Fibroblast of mammary gland (primary cell): ENCODE results near the gene TMC4.

ENCODE experiments used
- DNase-seq: peaks from one replicate; pipeline ENCODE4 v3.0.0-alpha.2; 2010; ENCODE audit warnings: low read depth
- H3K4me3 ChIP-seq: 2 replicates; pipeline ENCODE4 v1.5.1; 2011; ENCODE audit warnings: low read depth, mild to moderate bottlenecking, low read length, moderate library complexity; ENCODE audit not compliant: control insufficient read depth
- CTCF ChIP-seq: conservative IDR thresholded peaks from 2 replicates; pipeline ENCODE4 v1.5.1; 2011; ENCODE audit warnings: low read depth, low read length, inconsistent platforms; ENCODE audit not compliant: control insufficient read depth, insufficient read depth

TMC4 gene

GRCh38 chr19:54145541-54146158 is 27.3 kb downstream of the TMC4 start:
- TF ChIP-seq CTCF: no peak
- no peak overlapping the region for H3K4me3 ChIP-seq
- DNase-seq: no peak

DNA sequence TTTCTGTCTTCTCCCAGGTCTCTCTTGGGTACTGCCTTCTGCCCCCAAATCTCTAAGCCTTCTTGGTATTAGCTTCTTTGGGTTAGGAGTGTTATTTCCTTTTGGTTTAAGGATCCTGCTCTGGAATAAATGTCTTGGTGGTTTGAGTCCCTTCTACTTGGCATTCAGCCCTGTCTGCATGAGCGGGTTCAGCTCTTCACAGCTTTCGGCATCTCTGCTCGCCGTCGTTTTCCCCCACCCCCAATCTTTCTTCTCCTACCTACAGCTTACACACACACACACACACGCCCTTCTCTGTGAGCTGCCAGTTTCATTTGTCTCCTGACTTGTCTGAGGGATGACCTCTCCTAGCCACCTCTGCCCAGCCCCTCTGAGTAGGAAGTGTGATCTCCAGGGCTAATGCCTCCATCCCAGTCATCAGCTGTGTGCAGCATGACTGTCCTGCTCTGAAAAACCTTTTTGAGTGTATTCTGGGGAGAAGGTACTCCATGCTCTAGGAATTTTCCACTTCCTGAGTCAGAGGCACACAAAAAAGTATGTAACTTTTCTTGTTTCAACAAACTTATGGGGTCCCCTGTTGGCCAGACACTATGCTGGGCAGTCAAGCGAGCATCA is 30.7 kb downstream of the TMC4 start:
- no peak overlapping the region for H3K4me3 ChIP-seq
- TF ChIP-seq CTCF: no peak
- DNase-seq: no peak

DNA sequence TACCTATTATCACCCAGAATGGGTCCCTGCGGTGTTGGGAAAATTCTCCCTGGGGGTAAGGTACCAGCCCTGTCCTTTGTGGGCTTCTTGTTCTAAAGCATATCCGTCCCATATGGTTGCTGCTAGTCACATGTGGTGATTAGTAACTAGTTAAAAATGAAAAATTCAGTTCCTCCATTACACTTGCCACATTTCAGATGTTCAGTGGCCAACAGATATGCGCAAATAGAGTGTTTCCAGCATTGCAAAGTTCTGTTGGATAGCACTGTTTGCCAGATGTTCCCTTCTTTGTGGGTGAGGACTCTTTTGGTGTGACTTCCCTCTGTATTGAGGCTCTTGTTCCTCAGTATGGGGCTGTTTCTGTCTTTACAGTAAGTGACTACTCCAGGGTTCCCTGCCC is 31.6 kb downstream of the TMC4 start:
- no peak overlapping the region for H3K4me3 ChIP-seq
- DNase-seq: peak; percentile 79
- TF ChIP-seq CTCF: no peak

DNA sequence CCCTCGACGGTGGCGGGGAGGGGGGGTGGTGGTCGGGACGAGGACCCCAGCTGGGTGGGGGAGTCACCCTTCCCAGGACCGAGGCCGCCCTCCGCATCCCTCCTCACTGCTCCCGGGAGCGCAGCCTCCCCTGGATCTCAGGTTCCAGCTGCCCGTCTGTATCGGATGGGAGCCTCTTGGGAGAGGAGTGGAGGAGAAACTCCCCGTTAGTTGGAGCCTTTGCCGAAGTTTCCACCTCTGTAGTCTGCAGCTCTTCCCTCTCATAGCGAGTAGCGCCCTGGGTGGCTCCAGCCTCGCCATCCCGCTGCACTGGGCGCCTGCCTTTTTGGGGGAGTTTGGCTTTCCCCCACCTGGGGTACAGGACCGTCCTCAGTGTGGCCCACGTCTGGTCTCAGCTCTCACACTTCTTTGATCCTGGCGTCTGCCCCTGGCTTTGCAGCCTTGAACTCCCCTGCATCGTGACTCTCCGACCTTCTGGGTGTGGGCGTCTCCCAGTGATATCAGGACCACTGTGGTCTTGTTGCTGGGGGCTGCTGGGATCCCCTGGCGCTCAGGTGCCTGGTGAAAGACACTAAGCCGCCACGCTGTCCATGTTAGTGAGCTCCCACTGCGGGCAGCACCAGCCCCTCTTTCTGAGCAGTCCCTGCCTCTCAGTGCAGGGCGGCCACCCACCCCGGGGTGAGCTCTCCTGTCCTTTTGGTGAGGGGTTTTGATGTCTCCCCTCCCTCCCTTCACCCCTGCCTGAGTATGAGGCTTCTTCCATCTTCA is 34.3 kb downstream of the TMC4 start:
- no peak for DNase-seq
- peak overlapping the region; percentile 68 for H3K4me3 ChIP-seq
- TF ChIP-seq CTCF: no peak

DNA sequence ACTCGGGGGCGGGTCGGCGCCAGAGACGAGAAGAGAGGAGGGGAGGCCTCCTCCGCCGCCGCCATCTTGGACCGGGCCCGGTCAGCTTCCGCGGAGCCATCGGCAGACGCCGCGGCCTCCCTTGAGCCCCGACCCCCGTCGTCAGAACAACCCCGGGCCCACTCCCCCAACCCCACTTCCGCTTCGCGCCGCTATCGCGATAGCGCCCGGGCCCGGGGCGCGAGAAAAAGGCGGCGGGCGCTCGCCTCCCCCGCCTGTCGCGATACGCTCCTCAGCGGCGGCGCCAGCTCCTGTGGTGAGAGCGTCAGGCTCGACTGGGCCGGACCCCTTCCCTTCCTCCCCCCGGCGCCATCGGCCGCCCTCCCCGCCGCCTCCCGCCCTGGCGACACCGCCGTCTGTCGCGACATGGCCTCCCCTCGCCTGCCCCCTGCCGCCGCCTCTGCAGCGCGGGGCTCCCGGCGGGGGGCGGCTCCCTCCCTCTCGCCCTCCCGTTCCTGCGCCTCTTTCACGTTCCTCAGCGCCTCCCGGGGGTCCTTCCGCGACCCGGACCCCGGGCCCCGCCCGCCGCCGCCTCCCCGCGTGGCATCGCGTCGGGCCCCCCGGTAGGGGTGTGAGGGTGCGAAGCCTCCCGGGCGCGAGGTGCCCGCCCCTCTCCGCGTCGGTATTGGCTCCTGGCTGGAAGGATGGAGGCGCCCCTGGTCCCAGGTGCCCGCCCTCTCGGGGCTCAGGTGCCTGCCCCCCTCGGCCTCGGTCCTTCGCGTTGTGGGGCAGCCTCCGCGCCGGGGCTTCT is 35.1 kb downstream of the TMC4 start, which contains the start of gene CNOT3:
TSS of gene CNOT3 (plus strand) at position 64 of the 790 bp plus-strand sequence. CDS start 5,217 bp downstream, outside the sequence.
- no peak for TF ChIP-seq CTCF
- DNase-seq: no peak
- H3K4me3 ChIP-seq: peak within 1 kb of the TSS; percentile 68

DNA sequence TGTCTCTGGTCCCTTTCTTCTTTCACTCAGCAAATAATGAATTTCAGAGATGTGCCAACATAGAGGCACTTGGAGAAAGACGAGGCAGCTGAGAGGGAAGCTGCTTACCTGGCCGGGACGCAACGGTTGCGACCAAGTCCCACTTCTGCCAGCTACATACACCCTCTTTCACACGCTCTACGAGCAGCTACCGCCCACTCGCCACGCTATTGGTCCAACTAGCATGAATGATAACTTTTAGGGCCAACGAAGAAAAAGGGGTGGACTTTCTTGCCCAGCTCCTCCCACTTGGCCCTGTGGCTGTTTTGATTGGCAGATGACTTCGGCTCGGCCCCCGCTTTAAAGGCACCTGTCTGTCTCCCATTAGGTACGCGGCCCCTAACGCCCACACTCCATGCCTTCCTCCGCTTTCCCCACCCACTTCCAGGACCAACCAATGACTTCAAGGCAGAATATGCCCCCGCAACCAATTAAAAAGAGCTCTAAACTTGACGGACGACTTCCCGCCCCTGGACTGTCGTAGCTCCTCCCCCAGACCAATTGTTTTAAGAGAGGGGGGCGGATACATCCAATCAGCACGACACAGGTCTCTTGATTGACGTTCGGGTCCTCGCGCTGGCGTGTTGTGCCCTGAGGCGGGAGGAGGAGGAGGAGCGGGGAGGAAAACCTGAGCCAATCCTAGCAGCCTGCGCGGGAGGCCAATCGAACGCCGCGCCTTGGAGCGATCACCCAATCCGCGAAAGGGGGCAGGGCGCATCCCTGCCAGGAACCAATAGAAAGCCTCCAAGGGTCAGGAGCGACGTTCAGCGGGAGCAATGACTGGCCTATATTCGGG is 35.9 kb downstream of the TMC4 start:
- H3K4me3 ChIP-seq: peak overlapping the region; percentile 68
- DNase-seq: peak; percentile 100
- no peak for TF ChIP-seq CTCF
